Measurements from ENCODE around the gene SPTLC2.

DNA sequence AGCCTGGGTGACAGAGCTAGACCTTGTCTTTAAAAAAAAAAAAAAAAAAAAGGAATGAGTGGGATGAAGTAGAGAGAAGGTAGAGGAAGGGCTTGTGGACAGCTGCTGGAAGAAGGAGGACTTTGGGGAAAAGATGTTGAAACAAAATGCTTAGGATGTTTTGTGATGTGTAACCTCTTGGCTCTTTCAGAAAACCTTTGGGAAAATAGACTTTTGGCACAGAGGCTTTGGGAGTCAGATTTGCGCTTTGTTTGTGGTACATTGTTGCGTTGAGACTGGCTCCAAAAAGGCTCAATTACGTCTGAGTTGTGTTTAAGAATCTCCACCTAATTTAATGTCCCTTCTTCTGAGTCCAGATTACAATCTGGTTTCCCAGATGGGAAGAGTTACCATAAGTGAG lies 32.9 kb upstream of the SPTLC2 start:
- TF ChIP-seq, protein P1, sequence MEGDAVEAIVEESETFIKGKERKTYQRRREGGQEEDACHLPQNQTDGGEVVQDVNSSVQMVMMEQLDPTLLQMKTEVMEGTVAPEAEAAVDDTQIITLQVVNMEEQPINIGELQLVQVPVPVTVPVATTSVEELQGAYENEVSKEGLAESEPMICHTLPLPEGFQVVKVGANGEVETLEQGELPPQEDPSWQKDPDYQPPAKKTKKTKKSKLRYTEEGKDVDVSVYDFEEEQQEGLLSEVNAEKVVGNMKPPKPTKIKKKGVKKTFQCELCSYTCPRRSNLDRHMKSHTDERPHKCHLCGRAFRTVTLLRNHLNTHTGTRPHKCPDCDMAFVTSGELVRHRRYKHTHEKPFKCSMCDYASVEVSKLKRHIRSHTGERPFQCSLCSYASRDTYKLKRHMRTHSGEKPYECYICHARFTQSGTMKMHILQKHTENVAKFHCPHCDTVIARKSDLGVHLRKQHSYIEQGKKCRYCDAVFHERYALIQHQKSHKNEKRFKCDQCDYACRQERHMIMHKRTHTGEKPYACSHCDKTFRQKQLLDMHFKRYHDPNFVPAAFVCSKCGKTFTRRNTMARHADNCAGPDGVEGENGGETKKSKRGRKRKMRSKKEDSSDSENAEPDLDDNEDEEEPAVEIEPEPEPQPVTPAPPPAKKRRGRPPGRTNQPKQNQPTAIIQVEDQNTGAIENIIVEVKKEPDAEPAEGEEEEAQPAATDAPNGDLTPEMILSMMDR (conservative IDR thresholded peaks at IDR 0.05; ENCODE audit: low read length) = no peak
- TF ChIP-seq EZH2phosphoT487 (IDR thresholded peaks at IDR 0.05; ENCODE audit: borderline replicate concordance) = no peak
